Endothelial cell of umbilical vein (primary cell): ENCODE data around the gene BRINP2. TPM values are rescaled to one million over a fixed set of nuclear protein-coding genes. Genes with fewer than 3 reads are reported as not detected.

Experiments used
- BruUV-seq: library from RNA; stranded (reverse); fragments of 400-500 nt; replicated peaks from 2 replicates; lab custom pipeline; 2021; lab: Mats Ljungman, UMichigan
- CTCF ChIA-PET: fragments of 300-600, 350-600 bp; sonication (Branson Sonifier 250); formaldehyde crosslinking; loops from one replicate; lab custom pipeline; 2021; ENCODE audit warnings: antibody characterized with exemption, inconsistent platforms; lab: Charles Lee
- POLR2A ChIA-PET: fragments of 300-600, 350-600 bp; sonication (Branson Sonifier 250); formaldehyde crosslinking; loops from one replicate; lab custom pipeline; 2021; ENCODE audit warnings: antibody characterized with exemption, inconsistent platforms; lab: Charles Lee
- DNase-seq: peaks from one replicate; pipeline ENCODE4 v3.0.0-alpha.2; 2011; ENCODE audit warnings: low read depth, low spot score
- FAIRE-seq: peaks from 2 replicates; lab custom pipeline; 2011; peaks lifted over from hg19 to GRCh38; lab: Jason Lieb, UNC
- H2AFZ ChIP-seq: 2 replicates; pipeline ENCODE4 v1.6.0; 2012; ENCODE audit warnings: low read depth, low read length, control low read depth, inconsistent platforms
- H3K27ac ChIP-seq: 2 replicates; pipeline ENCODE4 v1.5.1; 2011; ENCODE audit warnings: low read depth, mild to moderate bottlenecking, control low read depth, low read length, moderate library complexity; ENCODE audit not compliant: insufficient read depth
- H3K27me3 ChIP-seq, 2 experiments: 2 replicates each; pipeline versions ENCODE4 v1.6.0 to v1.6.1; 2011; ENCODE audit warnings: low read length in 2 of 2, mixed read lengths in 1 of 2; ENCODE audit not compliant: control insufficient read depth in 2 of 2, insufficient read depth in 2 of 2
- H3K36me3 ChIP-seq, 2 experiments: 2 replicates in 1 of 2; 3 replicates in 1 of 2; pipeline ENCODE4 v1.5.1; 2011; ENCODE audit warnings: low read length in 2 of 2, mild to moderate bottlenecking in 1 of 2, moderate library complexity in 1 of 2; ENCODE audit not compliant: control insufficient read depth in 2 of 2, insufficient read depth in 2 of 2; ENCODE audit errors: extremely low read depth in 1 of 2
- H3K4me1 ChIP-seq: 3 replicates; pipeline ENCODE4 v1.5.1; 2011; ENCODE audit warnings: mild to moderate bottlenecking, low read length; ENCODE audit not compliant: control insufficient read depth, insufficient read depth; ENCODE audit errors: extremely low read depth
- H3K4me2 ChIP-seq: 2 replicates; pipeline ENCODE4 v1.6.1; 2011; ENCODE audit warnings: low read length, control low read depth, mixed read lengths; ENCODE audit not compliant: insufficient read depth
- H3K4me3 ChIP-seq, 3 experiments: fragments of 200-600 bp in 1 of 3; sonication (generic), shearing (Covaris generic) in 1 of 3; replicated peaks in 1 of 3; 2 replicates each; pipeline ENCODE4 v1.5.1; 2011 to 2016; ENCODE audit warnings: control low read depth in 3 of 3, low read length in 3 of 3, mild to moderate bottlenecking in 2 of 3, inconsistent platforms in 1 of 3, low read depth in 1 of 3, moderate library complexity in 1 of 3; ENCODE audit not compliant: insufficient read depth in 1 of 3
- H3K79me2 ChIP-seq: 2 replicates; pipeline ENCODE4 v1.6.0; 2012; ENCODE audit warnings: low read length, inconsistent platforms; ENCODE audit not compliant: control insufficient read depth, insufficient read depth
- H3K9ac ChIP-seq: replicated peaks from 2 replicates; pipeline ENCODE3; 2011; ENCODE audit warnings: low read length, control low read depth; ENCODE audit not compliant: insufficient read depth; ENCODE audit errors: extremely low read depth
- H3K9me1 ChIP-seq: replicated peaks from 3 replicates; pipeline ENCODE4 v1.6.0; 2011; ENCODE audit warnings: mild to moderate bottlenecking, low read length; ENCODE audit not compliant: control insufficient read depth, insufficient read depth; ENCODE audit errors: extremely low read depth
- H3K9me3 ChIP-seq: replicated peaks from 2 replicates; pipeline ENCODE4 v1.5.1; 2012; ENCODE audit warnings: low read length, inconsistent platforms; ENCODE audit not compliant: control insufficient read depth, insufficient read depth
- H4K20me1 ChIP-seq: replicated peaks from 2 replicates; pipeline ENCODE3; 2011; ENCODE audit warnings: mild to moderate bottlenecking, low read length; ENCODE audit not compliant: control insufficient read depth, insufficient read depth; ENCODE audit errors: extremely low read depth
- EZH2 ChIP-seq: IDR thresholded peaks from 2 replicates; pipeline ENCODE4 v1.6.1; 2012; ENCODE audit warnings: borderline replicate concordance, low read depth, mild to moderate bottlenecking, moderate library complexity, low read length, inconsistent platforms; ENCODE audit not compliant: severe bottlenecking
- FOS ChIP-seq: IDR thresholded peaks from 2 replicates; pipeline ENCODE4 v1.6.1; 2011; ENCODE audit warnings: mild to moderate bottlenecking, low read length, moderate library complexity, borderline replicate concordance; ENCODE audit not compliant: insufficient read depth
- GATA2 ChIP-seq: IDR thresholded peaks from 2 replicates; pipeline ENCODE4 v1.7.0; 2011; ENCODE audit warnings: low read depth, mild to moderate bottlenecking, moderate library complexity, mixed read lengths, low read length; ENCODE audit not compliant: insufficient read length, insufficient read depth
- JUN ChIP-seq: IDR thresholded peaks from 2 replicates; pipeline ENCODE4 v1.6.1; 2011; ENCODE audit warnings: borderline replicate concordance, low read depth; ENCODE audit not compliant: insufficient read length, insufficient read depth
- MYC ChIP-seq: IDR thresholded peaks from one replicate; pipeline ENCODE4 v1.6.1; 2011; ENCODE audit warnings: mild to moderate bottlenecking, low read depth, low read length
- POLR2A ChIP-seq: IDR thresholded peaks from 2 replicates; pipeline ENCODE4 v1.6.1; 2012; ENCODE audit warnings: low read depth, mild to moderate bottlenecking, control low read depth, low read length
- POLR2AphosphoS5 ChIP-seq: IDR thresholded peaks from 2 replicates; pipeline ENCODE4 v1.6.1; 2012; ENCODE audit warnings: low read depth, mild to moderate bottlenecking, control low read depth, low read length, moderate library complexity; ENCODE audit not compliant: insufficient read depth
- dilution Hi-C: fragments of 300-500 bp; cut with MboI; formaldehyde crosslinking; loops from one replicate; pipeline ENCODE4 v1.15.0; 2019; ENCODE audit warnings: low sequenced_read_pairs; ENCODE audit not compliant: extremely low pct_ligation_motif_present
- intact Hi-C: fragments of 100-400 bp; cut with micrococcal nuclease; formaldehyde crosslinking; loops from one replicate; pipeline ENCODE4 v1.10.0; 2022
- polyA plus RNA-seq, 4 experiments: library from polyadenylated mRNA; depleted of rRNA in 3 of 4; stranded (reverse) in 3 of 4; unstranded in 1 of 4; fragments of >200 nt; gene quantifications; 2 replicates each; pipeline versions ENCODE4 v1.2.1 to v1.2.3, GENCODE V29; 2011 to 2012; ENCODE audit warnings: missing spikeins in 1 of 4
- total RNA-seq: library from RNA; stranded (reverse); gene quantifications from 2 replicates; pipeline ENCODE4 v1.2.3, GENCODE V29; 2021
- TF ChIP-seq, protein P1 (sequence below), 2 donors: IDR thresholded peaks; 1 replicate in 1 of 2; 2 replicates in 1 of 2; pipeline ENCODE4 v1.5.1; 2011; ENCODE audit warnings: low read length in 2 of 2, mild to moderate bottlenecking in 2 of 2, moderate library complexity in 2 of 2, control low read depth in 1 of 2, inconsistent platforms in 1 of 2, low read depth in 1 of 2; ENCODE audit not compliant: insufficient read depth in 1 of 2; ENCODE audit errors: extremely low read depth in 1 of 2
- TF ChIP-seq, protein P2 (sequence below): IDR thresholded peaks from 2 replicates; pipeline ENCODE4 v1.6.1; 2011; ENCODE audit not compliant: insufficient read depth, insufficient read length

The BRINP2 gene
- total and polyA plus RNA-seq, 2 donors (not counting 3 experiments of a cell fraction or from before 2014, with no cell fraction given): not detected

DNA sequence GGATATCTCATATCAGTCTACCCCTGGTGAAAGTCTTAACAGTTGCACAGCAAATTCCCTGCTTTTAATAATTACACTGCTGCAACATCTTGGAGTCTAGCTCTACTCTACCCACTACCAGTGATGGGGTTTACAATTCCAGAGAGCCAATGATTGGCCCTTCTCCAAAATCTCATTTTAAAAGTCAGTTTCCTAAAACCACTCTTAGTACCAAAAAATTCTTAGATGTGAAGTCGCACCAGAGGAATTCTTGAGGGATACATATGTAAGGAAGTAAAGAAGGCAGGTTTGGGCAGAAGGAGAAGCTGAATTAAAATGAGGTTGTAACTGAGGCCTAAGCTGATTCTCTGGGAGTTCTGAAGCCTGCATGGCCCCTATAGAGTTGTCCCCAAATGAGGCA, 129.7 kb downstream of the BRINP2 start:
- no peak overlapping the region for H3K4me2 ChIP-seq
- H2AFZ ChIP-seq: no peak overlapping the region
- H3K9me1 ChIP-seq: no peaks in the 10 kb centered on the region
- POLR2A ChIA-PET: no interaction called here
- FAIRE-seq: no peak
- H3K9ac ChIP-seq: no peak overlapping the region
- no peaks in the 10 kb centered on the region for H3K4me1 ChIP-seq
- H3K27ac ChIP-seq: no peak overlapping the region
- H4K20me1 ChIP-seq: no peaks in the 10 kb centered on the region
- DNase-seq: no peak
- no peaks in the 10 kb centered on the region for H3K79me2 ChIP-seq
- no TSS peak for BruUV-seq
- intact Hi-C loops (no loop called here), dilution Hi-C loops (no loop called here)
- no peak for TF ChIP-seq GATA2
- TF ChIP-seq, protein P1, sequence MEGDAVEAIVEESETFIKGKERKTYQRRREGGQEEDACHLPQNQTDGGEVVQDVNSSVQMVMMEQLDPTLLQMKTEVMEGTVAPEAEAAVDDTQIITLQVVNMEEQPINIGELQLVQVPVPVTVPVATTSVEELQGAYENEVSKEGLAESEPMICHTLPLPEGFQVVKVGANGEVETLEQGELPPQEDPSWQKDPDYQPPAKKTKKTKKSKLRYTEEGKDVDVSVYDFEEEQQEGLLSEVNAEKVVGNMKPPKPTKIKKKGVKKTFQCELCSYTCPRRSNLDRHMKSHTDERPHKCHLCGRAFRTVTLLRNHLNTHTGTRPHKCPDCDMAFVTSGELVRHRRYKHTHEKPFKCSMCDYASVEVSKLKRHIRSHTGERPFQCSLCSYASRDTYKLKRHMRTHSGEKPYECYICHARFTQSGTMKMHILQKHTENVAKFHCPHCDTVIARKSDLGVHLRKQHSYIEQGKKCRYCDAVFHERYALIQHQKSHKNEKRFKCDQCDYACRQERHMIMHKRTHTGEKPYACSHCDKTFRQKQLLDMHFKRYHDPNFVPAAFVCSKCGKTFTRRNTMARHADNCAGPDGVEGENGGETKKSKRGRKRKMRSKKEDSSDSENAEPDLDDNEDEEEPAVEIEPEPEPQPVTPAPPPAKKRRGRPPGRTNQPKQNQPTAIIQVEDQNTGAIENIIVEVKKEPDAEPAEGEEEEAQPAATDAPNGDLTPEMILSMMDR (IDR thresholded peaks at IDR 0.05; ENCODE audit: extremely low read depth in 1 of 2, insufficient read depth in 1 of 2, low read depth in 1 of 2, low read length in 2 of 2): no peak
- no peak for TF ChIP-seq POLR2AphosphoS5
- TF ChIP-seq MYC: no peak
- TF ChIP-seq JUN: no peak
- no peak for TF ChIP-seq EZH2
- TF ChIP-seq POLR2A: no peak
- TF ChIP-seq, protein P2, sequence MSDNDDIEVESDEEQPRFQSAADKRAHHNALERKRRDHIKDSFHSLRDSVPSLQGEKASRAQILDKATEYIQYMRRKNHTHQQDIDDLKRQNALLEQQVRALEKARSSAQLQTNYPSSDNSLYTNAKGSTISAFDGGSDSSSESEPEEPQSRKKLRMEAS: no peak
- TF ChIP-seq FOS: no peak
- H3K9me3 ChIP-seq: no peaks in the 10 kb centered on the region
- no peaks in the 10 kb centered on the region for H3K27me3 ChIP-seq
- CTCF ChIA-PET: no interaction called here
- H3K36me3 ChIP-seq: no peaks in the 10 kb centered on the region
- no peak overlapping the region for H3K4me3 ChIP-seq
